Measurements from ENCODE around the gene ADI1. TPM values are rescaled to one million over a fixed set of nuclear protein-coding genes. Genes with fewer than 3 reads are reported as not detected.
A peak's percentile ranks its signal among the peaks of the same experiment; 100 is the strongest.

ADI1 gene
- total RNA-seq, 1 experiment from 2014 or later: 69.2 TPM

- no peaks in the 10 kb centered on the region; the same call in 1 of the 2 replicates for H3K36me3 ChIP-seq (ENCODE audit: control insufficient read depth, insufficient read depth, low read length)
- POLR2A ChIA-PET: no interaction called here
- CTCF ChIA-PET: interaction anchor here (0.6 to 1.5 kb wide), 2 partner anchors 77 to 91 kb away, joined by 3 read pairs; no protein-coding TSS in a partner anchor
These were observed 59.9 kb downstream of the ADI1 start for GRCh38 chr2:3459185-3460015.

GRCh38 chr2:3458396-3459184 is 60.7 kb downstream of the ADI1 start:
- no peak overlapping the region for H3K4me3 ChIP-seq (ENCODE audit: low read depth, low read length)
- Mint-ChIP-seq H3K27ac (ENCODE audit: unreplicated experiment) (no peak overlapping the region), H3K4me1 (ENCODE audit: low read depth, unreplicated experiment) (no peaks in the 10 kb centered on the region), H3K27me3 (ENCODE audit: insufficient read depth, unreplicated experiment) (no peaks in the 10 kb centered on the region), H3K36me3 (ENCODE audit: insufficient read depth, unreplicated experiment) (peaks cover 11% of the 10 kb centered on the region), H3K4me3 (ENCODE audit: unreplicated experiment) (no peak overlapping the region), H3K9me3 (ENCODE audit: unreplicated experiment) (no peaks in the 10 kb centered on the region)
- no peaks in the 10 kb centered on the region for H3K9me3 ChIP-seq
- no TSS peak for BruUV-seq (replicated peaks)
- no peak for TF ChIP-seq CTCF (IDR thresholded peaks at IDR 0.05; ENCODE audit: insufficient read depth in 1 of 2, low read depth in 1 of 2, low read length in 1 of 2, severe bottlenecking in 1 of 2, unreplicated experiment in 1 of 2)
- ChIA-PET POLR2A (no interaction called here), CTCF (interaction anchor here (0.6 to 1.5 kb wide), 2 partner anchors 78 to 92 kb away, joined by 3 read pairs; no protein-coding TSS in a partner anchor)
- H3K27me3 ChIP-seq (replicated peaks; ENCODE audit: control insufficient read depth, insufficient read depth, low read length): no peaks in the 10 kb centered on the region
- intact Hi-C loops (cut with micrococcal nuclease; ENCODE audit: unreplicated experiment): no loop called here
- H3K36me3 ChIP-seq (ENCODE audit: control insufficient read depth, insufficient read depth, low read length): no peaks in the 10 kb centered on the region; the same call in 1 of the 2 replicates
- H3K4me1 ChIP-seq: no peaks in the 10 kb centered on the region
- no peak for DNase-seq

More at GRCh38 chr2:3459185-3460015, 59.9 kb downstream of the ADI1 start:
- no peaks in the 10 kb centered on the region for H3K27me3 Mint-ChIP-seq (ENCODE audit: insufficient read depth, unreplicated experiment)
- H3K4me3 Mint-ChIP-seq (ENCODE audit: unreplicated experiment): no peak overlapping the region
- BruUV-seq (replicated peaks): no TSS peak
- Histone ChIP-seq H3K9me3 (no peaks in the 10 kb centered on the region), H3K27me3 (replicated peaks; ENCODE audit: control insufficient read depth, insufficient read depth, low read length) (no peaks in the 10 kb centered on the region), H3K4me3 (ENCODE audit: low read depth, low read length) (no peak overlapping the region), H3K4me1 (no peaks in the 10 kb centered on the region)
- H3K9me3 Mint-ChIP-seq (ENCODE audit: unreplicated experiment): no peaks in the 10 kb centered on the region
- peaks cover 15% of the 10 kb centered on the region for H3K36me3 Mint-ChIP-seq (ENCODE audit: insufficient read depth, unreplicated experiment)
- intact Hi-C loops (cut with micrococcal nuclease; ENCODE audit: unreplicated experiment): loop anchor here (5.0 kb wide), 1 partner anchor 78 kb away; no protein-coding TSS in a partner anchor
- TF ChIP-seq CTCF (IDR thresholded peaks at IDR 0.05; ENCODE audit: insufficient read depth in 1 of 2, low read depth in 1 of 2, low read length in 1 of 2, severe bottlenecking in 1 of 2, unreplicated experiment in 1 of 2): peak in 1 of 2 experiments; percentile 2
- no peaks in the 10 kb centered on the region for H3K4me1 Mint-ChIP-seq (ENCODE audit: low read depth, unreplicated experiment)
- no peak overlapping the region for H3K27ac Mint-ChIP-seq (ENCODE audit: unreplicated experiment)
- DNase-seq: peak in 1 of 2 experiments; percentile 28

Data from Caco-2 (cell line).